GM10248 (cell line): ENCODE measurements around the gene ARPIN.

Experiments
- CTCF ChIA-PET: fragments of 300-600 bp; sonication (Branson Sonifier 250); formaldehyde crosslinking; extraction: SDS; loops from one replicate; lab custom pipeline; 2021; ENCODE audit warnings: antibody characterized with exemption; lab: Yijun Ruan, JAX
- POLR2A ChIA-PET: fragments of 350-650 bp; sonication (Branson Sonifier 250); formaldehyde crosslinking; extraction: SDS; loops from one replicate; lab custom pipeline; 2020; ENCODE audit warnings: antibody characterized with exemption; lab: Yijun Ruan, JAX
- DNase-seq: peaks from one replicate; pipeline ENCODE4 v3.0.0; 2012; ENCODE audit errors: extremely low spot score
- TF ChIP-seq, protein P1 (sequence below): IDR thresholded peaks from 2 replicates; pipeline ENCODE4 v1.5.1; 2012; ENCODE audit warnings: mild to moderate bottlenecking, low read depth; ENCODE audit errors: extremely low read depth, missing control alignments, control extremely low read depth

ARPIN gene

DNA sequence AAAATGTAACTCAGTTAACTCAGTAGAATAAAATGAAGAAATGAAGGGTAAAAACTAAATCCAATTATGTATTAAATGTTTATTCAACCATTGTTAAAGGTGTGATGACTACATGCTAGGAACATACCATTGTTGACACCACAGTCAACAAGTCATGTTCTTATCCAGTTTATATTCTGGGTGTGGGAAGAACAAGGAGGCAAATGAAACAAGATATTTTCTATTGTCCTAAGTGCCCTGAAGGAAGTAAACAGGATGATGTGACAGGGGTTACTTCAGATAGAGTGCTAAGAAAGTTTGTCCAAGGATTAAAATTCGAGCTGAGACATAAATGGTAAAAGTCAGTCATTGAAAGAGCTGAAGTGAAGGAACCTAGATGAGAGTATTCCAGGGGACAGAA, 32.0 kb downstream of the ARPIN start:
- DNase-seq: no peak
- TF ChIP-seq, protein P1, sequence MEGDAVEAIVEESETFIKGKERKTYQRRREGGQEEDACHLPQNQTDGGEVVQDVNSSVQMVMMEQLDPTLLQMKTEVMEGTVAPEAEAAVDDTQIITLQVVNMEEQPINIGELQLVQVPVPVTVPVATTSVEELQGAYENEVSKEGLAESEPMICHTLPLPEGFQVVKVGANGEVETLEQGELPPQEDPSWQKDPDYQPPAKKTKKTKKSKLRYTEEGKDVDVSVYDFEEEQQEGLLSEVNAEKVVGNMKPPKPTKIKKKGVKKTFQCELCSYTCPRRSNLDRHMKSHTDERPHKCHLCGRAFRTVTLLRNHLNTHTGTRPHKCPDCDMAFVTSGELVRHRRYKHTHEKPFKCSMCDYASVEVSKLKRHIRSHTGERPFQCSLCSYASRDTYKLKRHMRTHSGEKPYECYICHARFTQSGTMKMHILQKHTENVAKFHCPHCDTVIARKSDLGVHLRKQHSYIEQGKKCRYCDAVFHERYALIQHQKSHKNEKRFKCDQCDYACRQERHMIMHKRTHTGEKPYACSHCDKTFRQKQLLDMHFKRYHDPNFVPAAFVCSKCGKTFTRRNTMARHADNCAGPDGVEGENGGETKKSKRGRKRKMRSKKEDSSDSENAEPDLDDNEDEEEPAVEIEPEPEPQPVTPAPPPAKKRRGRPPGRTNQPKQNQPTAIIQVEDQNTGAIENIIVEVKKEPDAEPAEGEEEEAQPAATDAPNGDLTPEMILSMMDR: no peak
- ChIA-PET POLR2A (no interaction called here), CTCF (no interaction called here)

DNA sequence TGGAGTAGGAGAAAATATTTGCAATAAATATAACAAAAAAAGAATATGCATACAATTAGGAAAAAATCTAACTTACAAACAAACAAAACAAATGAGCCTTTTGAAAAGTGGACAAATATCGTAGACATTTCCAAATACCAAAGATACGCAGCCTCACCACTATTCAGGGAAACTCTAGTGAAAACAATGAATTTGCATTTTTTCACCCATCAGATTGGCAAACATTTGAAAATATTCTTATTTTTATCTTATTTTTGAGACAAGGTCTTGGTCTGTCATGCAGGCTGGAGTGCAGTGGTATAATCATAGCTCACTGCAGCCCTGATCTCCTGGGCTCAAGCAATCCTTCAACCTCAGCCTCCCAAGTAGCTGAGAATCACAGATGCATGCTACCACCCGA, 34.4 kb downstream of the ARPIN start:
- ChIA-PET CTCF (interaction anchor here (5.0 to 8.9 kb wide), 3 partner anchors 11 to 118 kb away, joined by 46 to 178 read pairs (median 164); partner anchors contain the start of gene AP3S2), POLR2A (no interaction called here)
- DNase-seq: no peak
- TF ChIP-seq, protein P1: no peak

DNA sequence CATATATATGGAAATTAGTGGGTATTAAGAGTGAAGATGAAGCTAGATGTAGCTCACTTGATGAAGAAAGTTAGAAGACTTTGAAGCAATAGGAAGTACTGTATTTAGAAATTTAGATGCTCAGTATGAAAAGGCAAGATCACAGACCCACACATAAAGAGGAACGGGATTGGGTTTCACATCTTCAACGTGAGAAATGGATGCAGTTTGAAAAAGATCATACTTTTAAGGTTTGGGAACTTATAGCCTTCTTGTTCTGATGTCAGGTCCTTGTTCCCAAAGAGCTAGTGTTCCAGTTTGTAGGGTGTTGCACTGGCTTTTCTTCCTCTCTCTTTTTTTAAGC, 35.7 kb downstream of the ARPIN start:
- ChIA-PET POLR2A (no interaction called here), CTCF (interaction anchor here (0.8 to 8.9 kb wide), 9 partner anchors 12 to 215 kb away, joined by 3 to 178 read pairs (median 7); partner anchors contain the start of genes AP3S2 and MESP1)
- no peak for DNase-seq
- TF ChIP-seq, protein P1: no peak

DNA sequence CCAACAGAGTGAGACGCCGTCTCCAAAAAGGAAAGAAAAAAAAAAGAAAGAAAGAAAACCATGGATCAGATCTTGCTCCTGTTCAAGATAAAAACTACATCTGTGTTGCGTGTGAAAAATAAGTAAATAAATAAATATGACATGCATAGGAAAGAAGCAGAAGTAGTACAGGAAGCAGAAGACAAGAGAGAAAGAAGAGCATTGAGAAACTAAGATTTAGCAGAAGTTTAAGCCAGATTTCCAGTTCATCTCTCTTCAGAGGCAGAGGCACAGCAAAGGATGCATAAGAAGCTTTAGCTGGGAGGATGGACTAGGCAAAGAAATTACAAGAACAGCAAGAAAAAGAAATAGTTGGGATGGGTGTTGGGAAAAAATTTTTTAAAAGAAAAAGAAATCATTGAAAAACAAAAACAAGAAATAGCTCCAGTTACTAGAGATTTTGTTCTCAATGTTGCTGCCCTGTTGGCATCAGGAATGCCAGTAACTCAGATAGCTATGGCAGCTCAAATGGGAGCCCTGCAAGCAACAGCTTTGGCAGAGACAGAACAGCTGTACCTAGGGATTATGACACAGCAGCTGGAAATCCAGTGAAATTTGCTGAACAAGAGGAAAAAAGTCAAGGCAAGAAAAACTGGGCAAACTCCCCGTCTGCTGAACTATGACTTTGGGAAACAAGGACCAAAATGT, 36.2 kb downstream of the ARPIN start:
- CTCF ChIA-PET: interaction anchor here (0.8 to 8.9 kb wide), 10 partner anchors 11 to 215 kb away, joined by 3 to 178 read pairs (median 6); partner anchors contain the start of genes AP3S2 and MESP1
- DNase-seq: no peak
- TF ChIP-seq, protein P1: no peak
- POLR2A ChIA-PET: no interaction called here

DNA sequence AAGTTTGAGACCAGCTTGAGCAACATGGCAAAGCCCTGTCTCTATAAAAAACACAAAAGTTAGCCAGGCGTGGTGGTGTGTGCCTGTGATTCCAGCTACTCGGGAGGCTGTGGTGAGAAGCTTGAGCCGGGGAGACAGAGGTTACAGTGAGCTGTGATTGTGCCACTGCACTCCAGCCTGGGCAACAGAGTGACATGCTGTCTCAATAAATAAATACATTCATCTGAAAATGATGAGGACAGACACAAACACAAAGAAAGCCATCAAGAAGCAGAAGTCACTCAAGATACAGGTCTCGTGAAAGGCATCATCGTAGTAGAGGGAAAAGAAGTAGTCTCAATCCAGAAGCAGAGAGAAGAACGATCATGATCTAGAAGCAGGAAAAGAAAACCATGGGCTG, 37.0 kb downstream of the ARPIN start:
- DNase-seq: no peak
- TF ChIP-seq, protein P1: no peak
- POLR2A ChIA-PET: no interaction called here

DNA sequence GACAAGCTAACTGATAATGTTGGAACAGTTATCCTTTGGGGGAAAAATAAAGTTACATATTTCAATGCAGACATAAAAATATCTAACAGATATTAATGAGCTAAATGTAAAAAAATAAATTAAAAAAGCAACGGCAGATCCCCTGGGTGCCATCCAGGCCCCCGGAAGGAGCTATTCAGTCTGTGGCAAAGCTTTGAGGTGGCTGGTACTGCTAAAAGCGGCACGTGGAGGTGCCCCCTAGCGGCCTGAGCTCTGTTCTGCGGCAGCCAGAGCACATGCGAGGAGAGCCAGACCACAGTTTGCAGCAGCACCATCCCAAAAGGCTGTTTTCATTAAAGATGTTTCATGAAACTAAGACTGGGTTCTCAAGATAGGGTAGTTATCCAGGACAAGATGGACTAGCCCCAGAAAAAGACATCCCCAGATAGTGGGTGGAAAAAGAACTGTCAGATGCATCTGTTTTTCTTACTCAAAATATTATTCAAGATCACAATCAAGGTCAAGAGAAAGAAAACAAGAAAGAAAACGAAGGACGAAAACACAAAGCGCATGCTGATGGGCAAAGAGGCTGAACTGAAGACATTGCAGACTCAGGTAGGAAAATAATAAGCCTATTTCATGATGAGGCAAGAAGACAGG, 37.7 kb downstream of the ARPIN start:
- POLR2A ChIA-PET: no interaction called here
- peak; percentile 84 for DNase-seq
- CTCF ChIA-PET: interaction anchor here (0.6 to 8.9 kb wide), 61 partner anchors 8 to 426 kb away, joined by 3 to 178 read pairs (median 4); partner anchors contain the start of genes AP3S2, ARPIN and MESP2
- TF ChIP-seq, protein P1: peak; percentile 93

More for the DNA sequence above, 37.0 kb downstream of the ARPIN start:
- CTCF ChIA-PET: interaction anchor here (1.4 to 8.9 kb wide), 16 partner anchors 11 to 205 kb away, joined by 3 to 178 read pairs (median 6); partner anchors contain the start of genes AP3S2 and MESP1
